Liver (tissue), 9 donors: ENCODE results near the gene FANK1. TPM values are rescaled to one million over a fixed set of nuclear protein-coding genes. Genes with fewer than 3 reads are reported as not detected.

ENCODE experiments used
- DNase-seq: peaks from one replicate; pipeline ENCODE4 v3.0.0-alpha.2; 2017; ENCODE audit warnings: low spot score
- H3K27ac ChIP-seq, 2 donors: one replicate each; pipeline ENCODE4 v1.7.0; 2013; ENCODE audit warnings: inconsistent platforms in 2 of 2, low read length in 2 of 2, control low read depth in 1 of 2, low read depth in 1 of 2, mild to moderate bottlenecking in 1 of 2
- H3K27me3 ChIP-seq, 4 donors: one replicate each; pipeline versions ENCODE4 v1.6.1 to v1.7.0; 2013; ENCODE audit warnings: low read length in 3 of 4, inconsistent platforms in 1 of 4, mild to moderate bottlenecking in 1 of 4, moderate library complexity in 1 of 4; ENCODE audit not compliant: control insufficient read depth in 4 of 4, insufficient read depth in 4 of 4
- H3K36me3 ChIP-seq, 4 donors: one replicate each; pipeline versions ENCODE4 v1.6.1 to v1.7.0; 2013; ENCODE audit warnings: low read length in 3 of 4, mild to moderate bottlenecking in 3 of 4, low read depth in 1 of 4, moderate library complexity in 1 of 4; ENCODE audit not compliant: control insufficient read depth in 4 of 4, insufficient read depth in 3 of 4
- H3K4me1 ChIP-seq, 4 donors: one replicate each; pipeline versions ENCODE4 v1.6.1 to v1.7.0; 2013; ENCODE audit warnings: low read length in 3 of 4, mild to moderate bottlenecking in 3 of 4, moderate library complexity in 1 of 4; ENCODE audit not compliant: control insufficient read depth in 4 of 4, insufficient read depth in 4 of 4
- H3K4me3 ChIP-seq, 3 donors: one replicate each; pipeline versions ENCODE4 v1.6.1 to v1.7.0; 2013; ENCODE audit warnings: low read length in 3 of 3, control low read depth in 1 of 3, low read depth in 1 of 3, mild to moderate bottlenecking in 1 of 3
- H3K9ac ChIP-seq, 2 donors: one replicate each; pipeline ENCODE4 v1.7.0; 2013; ENCODE audit warnings: low read length in 2 of 2, mild to moderate bottlenecking in 2 of 2, moderate library complexity in 2 of 2, control low read depth in 1 of 2, low read depth in 1 of 2
- H3K9me3 ChIP-seq, 4 donors: one replicate each; pipeline versions ENCODE4 v1.6.1 to v1.7.0; 2013; ENCODE audit warnings: low read length in 3 of 4; ENCODE audit not compliant: control insufficient read depth in 4 of 4
- EGR1 ChIP-seq, 2 donors: IDR thresholded peaks; 2 replicates each; pipeline ENCODE4 v1.6.1; 2016 to 2018; ENCODE audit warnings: antibody characterized with exemption in 2 of 2, low read depth in 2 of 2
- FOXA1 ChIP-seq: IDR thresholded peaks from 2 replicates; pipeline ENCODE4 v1.6.1; 2016; ENCODE audit warnings: antibody characterized with exemption
- FOXA2 ChIP-seq: IDR thresholded peaks from 2 replicates; pipeline ENCODE4 v1.6.1; 2016; ENCODE audit warnings: antibody characterized with exemption
- GABPA ChIP-seq, 2 donors: IDR thresholded peaks in 1 of 2; conservative IDR thresholded peaks in 1 of 2; 2 replicates each; pipeline ENCODE4 v1.6.1; 2016; ENCODE audit warnings: antibody characterized with exemption in 2 of 2, mild to moderate bottlenecking in 1 of 2, moderate library complexity in 1 of 2
- HNF4A ChIP-seq, 2 donors: conservative IDR thresholded peaks; 2 replicates each; pipeline ENCODE4 v1.6.1; 2016; ENCODE audit warnings: antibody characterized with exemption in 2 of 2, mild to moderate bottlenecking in 2 of 2
- HNF4G ChIP-seq: IDR thresholded peaks from 2 replicates; pipeline ENCODE4 v1.6.1; 2016; ENCODE audit warnings: antibody characterized with exemption
- JUND ChIP-seq, 2 donors: IDR thresholded peaks; 2 replicates each; pipeline ENCODE4 v1.6.1; 2016; ENCODE audit warnings: antibody characterized with exemption in 2 of 2
- NR2F2 ChIP-seq: IDR thresholded peaks from 2 replicates; pipeline ENCODE4 v1.6.1; 2016; ENCODE audit warnings: antibody characterized with exemption
- RAD21 ChIP-seq, 2 donors: IDR thresholded peaks; 2 replicates each; pipeline ENCODE4 v1.6.1; 2016; ENCODE audit warnings: antibody characterized with exemption in 2 of 2, mild to moderate bottlenecking in 2 of 2
- RXRA ChIP-seq, 2 donors: IDR thresholded peaks; 2 replicates each; pipeline ENCODE4 v1.6.1; 2017 to 2018; ENCODE audit warnings: antibody characterized with exemption in 2 of 2, mild to moderate bottlenecking in 1 of 2
- SP1 ChIP-seq: IDR thresholded peaks from 2 replicates; pipeline ENCODE4 v1.6.1; 2018; ENCODE audit warnings: antibody characterized with exemption, mild to moderate bottlenecking
- TAF1 ChIP-seq: conservative IDR thresholded peaks from 2 replicates; pipeline ENCODE4 v1.6.1; 2016; ENCODE audit warnings: antibody characterized with exemption, mild to moderate bottlenecking
- YY1 ChIP-seq: IDR thresholded peaks from 2 replicates; pipeline ENCODE4 v1.6.1; 2016; ENCODE audit warnings: antibody characterized with exemption, mild to moderate bottlenecking
- WGBS: extraction: QIAGEN DNeasy Blood & Tissue Kit; methylation state at CpG from one replicate; pipeline ENCODE4 v1.1.7; 2013; 5-methylcytosine and 5-hydroxymethylcytosine counted together
- polyA plus RNA-seq, 2 donors: library from polyadenylated mRNA; stranded (reverse) in 1 of 2; unstranded in 1 of 2; fragments of 200-250 nt in 1 of 2; fragments of >200 nt in 1 of 2; fragmentation: Nextera tagmentation in 1 of 2; extraction: Ambion mirVana in 1 of 2; gene quantifications; one replicate each; pipeline versions ENCODE4 v1.2.1 to v1.2.3, GENCODE V29; 2013 to 2015
- total RNA-seq, 2 donors: library from RNA; depleted of rRNA; stranded (reverse); fragments of >200 nt; gene quantifications; one replicate each; pipeline ENCODE4 v1.2.3, GENCODE V29; 2014
- TF ChIP-seq, protein P1 (sequence below): IDR thresholded peaks from 2 replicates; pipeline ENCODE4 v1.6.1; 2016; ENCODE audit warnings: antibody characterized with exemption
- TF ChIP-seq, protein P2 (sequence below): IDR thresholded peaks from 2 replicates; pipeline ENCODE4 v1.6.1; 2016; ENCODE audit warnings: antibody characterized with exemption
- TF ChIP-seq, protein P3 (sequence below): IDR thresholded peaks from 2 replicates; pipeline ENCODE4 v1.6.1; 2016; ENCODE audit warnings: antibody characterized with exemption
- TF ChIP-seq, protein P4 (sequence below): fragments of 150-350 bp; IDR thresholded peaks from 2 replicates; pipeline ENCODE4 v1.5.1; 2017; ENCODE audit warnings: improper control_type of control experiment, low read depth, low read length; ENCODE audit not compliant: missing input control
- TF ChIP-seq, protein P5 (sequence below): IDR thresholded peaks from 2 replicates; pipeline ENCODE4 v1.6.1; 2016; ENCODE audit warnings: antibody characterized with exemption, mild to moderate bottlenecking
- donor health status: healthy.
- donor health status: healthy.
- donor health status: healthy.
- donor health status: healthy.
- donor health status: healthy.

FANK1 gene
- total and polyA plus RNA-seq, 4 donors, result 0.28 TPM; not detected in 3

DNA sequence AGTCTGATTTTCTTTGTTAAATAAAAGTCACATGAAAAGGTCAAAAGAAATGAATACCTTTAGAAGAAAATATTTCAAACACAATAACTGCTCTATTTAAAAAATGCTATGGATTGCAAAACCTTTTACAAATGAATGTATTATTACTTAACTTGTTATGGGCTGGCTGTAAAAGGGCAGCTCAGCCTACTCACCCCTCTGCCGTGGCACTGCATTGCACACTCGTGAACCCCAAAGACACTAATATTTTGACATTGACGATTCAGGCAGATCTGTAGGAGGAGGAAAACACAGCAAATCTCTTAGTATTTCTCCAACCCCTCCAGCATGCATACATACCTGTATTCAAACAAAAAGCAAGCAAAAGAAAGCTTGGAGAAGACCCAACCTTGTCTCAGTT is 149.5 kb downstream of the FANK1 start:
- TF ChIP-seq, protein P1, sequence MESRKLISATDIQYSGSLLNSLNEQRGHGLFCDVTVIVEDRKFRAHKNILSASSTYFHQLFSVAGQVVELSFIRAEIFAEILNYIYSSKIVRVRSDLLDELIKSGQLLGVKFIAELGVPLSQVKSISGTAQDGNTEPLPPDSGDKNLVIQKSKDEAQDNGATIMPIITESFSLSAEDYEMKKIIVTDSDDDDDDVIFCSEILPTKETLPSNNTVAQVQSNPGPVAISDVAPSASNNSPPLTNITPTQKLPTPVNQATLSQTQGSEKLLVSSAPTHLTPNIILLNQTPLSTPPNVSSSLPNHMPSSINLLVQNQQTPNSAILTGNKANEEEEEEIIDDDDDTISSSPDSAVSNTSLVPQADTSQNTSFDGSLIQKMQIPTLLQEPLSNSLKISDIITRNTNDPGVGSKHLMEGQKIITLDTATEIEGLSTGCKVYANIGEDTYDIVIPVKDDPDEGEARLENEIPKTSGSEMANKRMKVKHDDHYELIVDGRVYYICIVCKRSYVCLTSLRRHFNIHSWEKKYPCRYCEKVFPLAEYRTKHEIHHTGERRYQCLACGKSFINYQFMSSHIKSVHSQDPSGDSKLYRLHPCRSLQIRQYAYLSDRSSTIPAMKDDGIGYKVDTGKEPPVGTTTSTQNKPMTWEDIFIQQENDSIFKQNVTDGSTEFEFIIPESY, result no peak
- TF ChIP-seq, protein P2, sequence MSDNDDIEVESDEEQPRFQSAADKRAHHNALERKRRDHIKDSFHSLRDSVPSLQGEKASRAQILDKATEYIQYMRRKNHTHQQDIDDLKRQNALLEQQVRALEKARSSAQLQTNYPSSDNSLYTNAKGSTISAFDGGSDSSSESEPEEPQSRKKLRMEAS, result no peak
- TF ChIP-seq, protein P3, sequence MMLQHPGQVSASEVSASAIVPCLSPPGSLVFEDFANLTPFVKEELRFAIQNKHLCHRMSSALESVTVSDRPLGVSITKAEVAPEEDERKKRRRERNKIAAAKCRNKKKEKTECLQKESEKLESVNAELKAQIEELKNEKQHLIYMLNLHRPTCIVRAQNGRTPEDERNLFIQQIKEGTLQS, result no peak
- TF ChIP-seq RAD21 (IDR thresholded peaks at IDR 0.05) (no peak), HNF4G (no peak), YY1 (no peak), FOXA2 (no peak), TAF1 (no peak), EGR1 (IDR thresholded peaks at IDR 0.05; ENCODE audit: low read depth in 2 of 2) (no peak), FOXA1 (no peak), HNF4A (conservative IDR thresholded peaks at IDR 0.05) (no peak), RXRA (IDR thresholded peaks at IDR 0.05) (no peak), SP1 (no peak), JUND (IDR thresholded peaks at IDR 0.05) (no peak), NR2F2 (no peak), GABPA (IDR thresholded peaks at IDR 0.05 in 1 of 2, conservative IDR thresholded peaks at IDR 0.05 in 1 of 2) (no peak)
- TF ChIP-seq, protein P4, sequence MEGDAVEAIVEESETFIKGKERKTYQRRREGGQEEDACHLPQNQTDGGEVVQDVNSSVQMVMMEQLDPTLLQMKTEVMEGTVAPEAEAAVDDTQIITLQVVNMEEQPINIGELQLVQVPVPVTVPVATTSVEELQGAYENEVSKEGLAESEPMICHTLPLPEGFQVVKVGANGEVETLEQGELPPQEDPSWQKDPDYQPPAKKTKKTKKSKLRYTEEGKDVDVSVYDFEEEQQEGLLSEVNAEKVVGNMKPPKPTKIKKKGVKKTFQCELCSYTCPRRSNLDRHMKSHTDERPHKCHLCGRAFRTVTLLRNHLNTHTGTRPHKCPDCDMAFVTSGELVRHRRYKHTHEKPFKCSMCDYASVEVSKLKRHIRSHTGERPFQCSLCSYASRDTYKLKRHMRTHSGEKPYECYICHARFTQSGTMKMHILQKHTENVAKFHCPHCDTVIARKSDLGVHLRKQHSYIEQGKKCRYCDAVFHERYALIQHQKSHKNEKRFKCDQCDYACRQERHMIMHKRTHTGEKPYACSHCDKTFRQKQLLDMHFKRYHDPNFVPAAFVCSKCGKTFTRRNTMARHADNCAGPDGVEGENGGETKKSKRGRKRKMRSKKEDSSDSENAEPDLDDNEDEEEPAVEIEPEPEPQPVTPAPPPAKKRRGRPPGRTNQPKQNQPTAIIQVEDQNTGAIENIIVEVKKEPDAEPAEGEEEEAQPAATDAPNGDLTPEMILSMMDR, result no peak
- TF ChIP-seq, protein P5, sequence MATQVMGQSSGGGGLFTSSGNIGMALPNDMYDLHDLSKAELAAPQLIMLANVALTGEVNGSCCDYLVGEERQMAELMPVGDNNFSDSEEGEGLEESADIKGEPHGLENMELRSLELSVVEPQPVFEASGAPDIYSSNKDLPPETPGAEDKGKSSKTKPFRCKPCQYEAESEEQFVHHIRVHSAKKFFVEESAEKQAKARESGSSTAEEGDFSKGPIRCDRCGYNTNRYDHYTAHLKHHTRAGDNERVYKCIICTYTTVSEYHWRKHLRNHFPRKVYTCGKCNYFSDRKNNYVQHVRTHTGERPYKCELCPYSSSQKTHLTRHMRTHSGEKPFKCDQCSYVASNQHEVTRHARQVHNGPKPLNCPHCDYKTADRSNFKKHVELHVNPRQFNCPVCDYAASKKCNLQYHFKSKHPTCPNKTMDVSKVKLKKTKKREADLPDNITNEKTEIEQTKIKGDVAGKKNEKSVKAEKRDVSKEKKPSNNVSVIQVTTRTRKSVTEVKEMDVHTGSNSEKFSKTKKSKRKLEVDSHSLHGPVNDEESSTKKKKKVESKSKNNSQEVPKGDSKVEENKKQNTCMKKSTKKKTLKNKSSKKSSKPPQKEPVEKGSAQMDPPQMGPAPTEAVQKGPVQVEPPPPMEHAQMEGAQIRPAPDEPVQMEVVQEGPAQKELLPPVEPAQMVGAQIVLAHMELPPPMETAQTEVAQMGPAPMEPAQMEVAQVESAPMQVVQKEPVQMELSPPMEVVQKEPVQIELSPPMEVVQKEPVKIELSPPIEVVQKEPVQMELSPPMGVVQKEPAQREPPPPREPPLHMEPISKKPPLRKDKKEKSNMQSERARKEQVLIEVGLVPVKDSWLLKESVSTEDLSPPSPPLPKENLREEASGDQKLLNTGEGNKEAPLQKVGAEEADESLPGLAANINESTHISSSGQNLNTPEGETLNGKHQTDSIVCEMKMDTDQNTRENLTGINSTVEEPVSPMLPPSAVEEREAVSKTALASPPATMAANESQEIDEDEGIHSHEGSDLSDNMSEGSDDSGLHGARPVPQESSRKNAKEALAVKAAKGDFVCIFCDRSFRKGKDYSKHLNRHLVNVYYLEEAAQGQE, result no peak
- WGBS, result 84% methylated on average over 3 of the region's 3 CpGs
- no peak overlapping the region for H3K9ac ChIP-seq

More for the DNA sequence above, 149.5 kb downstream of the FANK1 start:
- peaks cover 0 to 2% (median 0%) of the 10 kb centered on the region in 4 donors for H3K4me1 ChIP-seq
- H3K27ac ChIP-seq, result no peak overlapping the region
- no peaks in the 10 kb centered on the region for H3K9me3 ChIP-seq
- H3K36me3 ChIP-seq, result no peaks in the 10 kb centered on the region
- no peak for DNase-seq
- no peaks in the 10 kb centered on the region for H3K27me3 ChIP-seq
- H3K4me3 ChIP-seq, result no peak overlapping the region
